ENCODE results near the gene HOXB2.

HOXB2 gene

GRCh38 chr17:48565022-48565554 is 20.2 kb upstream of the HOXB2 start:
- H3K9me3 Mint-ChIP-seq: no peaks in the 10 kb centered on the region
- H3K4me3 Mint-ChIP-seq: peak overlapping the region in 1 of 3 experiments; percentile 81
- no peaks in the 10 kb centered on the region for H3K36me3 Mint-ChIP-seq (ENCODE audit: low read depth)
- TF ChIP-seq CTCF (IDR thresholded peaks at IDR 0.05; ENCODE audit: unreplicated experiment in 3 of 3): no peak
- H3K4me1 Mint-ChIP-seq: peaks cover 38% of the 10 kb centered on the region
- H3K27ac Mint-ChIP-seq: no peak overlapping the region
- H3K27me3 Mint-ChIP-seq (ENCODE audit: low read depth): peaks cover 10% of the 10 kb centered on the region

GRCh38 chr17:48564188-48565021 is 19.5 kb upstream of the HOXB2 start:
- peaks cover 45% of the 10 kb centered on the region for H3K4me1 Mint-ChIP-seq
- no peaks in the 10 kb centered on the region for H3K9me3 Mint-ChIP-seq
- no peak for TF ChIP-seq CTCF (IDR thresholded peaks at IDR 0.05; ENCODE audit: unreplicated experiment in 3 of 3)
- H3K4me3 Mint-ChIP-seq: peak overlapping the region in 1 of 3 experiments; percentile 81
- peak overlapping the region in 1 of 3 experiments; percentile 100 for H3K27ac Mint-ChIP-seq
- peaks cover 12% of the 10 kb centered on the region for H3K27me3 Mint-ChIP-seq (ENCODE audit: low read depth)
- H3K36me3 Mint-ChIP-seq (ENCODE audit: low read depth): no peaks in the 10 kb centered on the region

GRCh38 chr17:48563867-48564187 is 18.9 kb upstream of the HOXB2 start:
- no peaks in the 10 kb centered on the region for H3K9me3 Mint-ChIP-seq
- no peaks in the 10 kb centered on the region for H3K36me3 Mint-ChIP-seq (ENCODE audit: low read depth)
- TF ChIP-seq CTCF (IDR thresholded peaks at IDR 0.05; ENCODE audit: unreplicated experiment in 3 of 3): no peak
- H3K27me3 Mint-ChIP-seq (ENCODE audit: low read depth): peaks cover 16% of the 10 kb centered on the region
- peak overlapping the region; percentile 76 to 82 (median 82) for H3K4me3 Mint-ChIP-seq
- peaks cover 50% of the 10 kb centered on the region for H3K4me1 Mint-ChIP-seq
- H3K27ac Mint-ChIP-seq: peak overlapping the region; percentile 88 to 100 (median 99)

- H3K36me3 Mint-ChIP-seq (ENCODE audit: low read depth): no peaks in the 10 kb centered on the region
- no peak for TF ChIP-seq CTCF (IDR thresholded peaks at IDR 0.05; ENCODE audit: unreplicated experiment in 3 of 3)
- H3K4me3 Mint-ChIP-seq: peak overlapping the region; percentile 76 to 82 (median 82)
- peaks cover 17% of the 10 kb centered on the region for H3K27me3 Mint-ChIP-seq (ENCODE audit: low read depth)
- H3K27ac Mint-ChIP-seq: peak overlapping the region; percentile 88 to 100 (median 99)
- peaks cover 54% of the 10 kb centered on the region for H3K4me1 Mint-ChIP-seq
- no peaks in the 10 kb centered on the region for H3K9me3 Mint-ChIP-seq
Measured at GRCh38 chr17:48563385-48563838, 18.5 kb upstream of the HOXB2 start.

- peak overlapping the region; percentile 76 to 82 (median 82) for H3K4me3 Mint-ChIP-seq
- peaks cover 59% of the 10 kb centered on the region for H3K4me1 Mint-ChIP-seq
- peak overlapping the region; percentile 88 to 100 (median 99) for H3K27ac Mint-ChIP-seq
- no peaks in the 10 kb centered on the region for H3K36me3 Mint-ChIP-seq (ENCODE audit: low read depth)
- H3K27me3 Mint-ChIP-seq (ENCODE audit: low read depth): peaks cover 19% of the 10 kb centered on the region
- TF ChIP-seq CTCF (IDR thresholded peaks at IDR 0.05; ENCODE audit: unreplicated experiment in 3 of 3): no peak
- no peaks in the 10 kb centered on the region for H3K9me3 Mint-ChIP-seq
Measured at GRCh38 chr17:48562934-48563333, 18.0 kb upstream of the HOXB2 start.

All from nephron (organoid).